Measurements from ENCODE around the gene GABRD. TPM values are rescaled to one million over a fixed set of nuclear protein-coding genes. Genes with fewer than 3 reads are reported as not detected.

GABRD gene
- total RNA-seq, 1 donor from 2014 or later, result not detected

GRCh38 chr1:2076826-2077225 is 57.7 kb downstream of the GABRD start:
- Mint-ChIP-seq H3K9me3 (ENCODE audit: low read depth) (peaks cover 22% of the 10 kb centered on the region), H3K4me1 (ENCODE audit: low read depth) (peaks cover 11% of the 10 kb centered on the region), H3K27ac (ENCODE audit: unreplicated experiment) (no peak overlapping the region), H3K4me3 (ENCODE audit: unreplicated experiment) (no peak overlapping the region), H3K27me3 (ENCODE audit: low read depth) (peaks cover 6% of the 10 kb centered on the region), H3K36me3 (ENCODE audit: low read depth) (peaks cover 16% of the 10 kb centered on the region)
- DNase-seq (ENCODE audit: low spot score), result no peak
- TF ChIP-seq CTCF (IDR thresholded peaks at IDR 0.05), result no peak

- Mint-ChIP-seq H3K36me3 (ENCODE audit: low read depth) (peaks cover 16% of the 10 kb centered on the region), H3K4me3 (ENCODE audit: unreplicated experiment) (no peak overlapping the region), H3K27me3 (ENCODE audit: low read depth) (peaks cover 6% of the 10 kb centered on the region), H3K9me3 (ENCODE audit: low read depth) (peaks cover 22% of the 10 kb centered on the region), H3K4me1 (ENCODE audit: low read depth) (peaks cover 11% of the 10 kb centered on the region), H3K27ac (ENCODE audit: unreplicated experiment) (no peak overlapping the region)
- DNase-seq (ENCODE audit: low spot score), result no peak
- no peak for TF ChIP-seq CTCF (IDR thresholded peaks at IDR 0.05)
Observed at GRCh38 chr1:2078170-2078569, 59.0 kb downstream of the GABRD start.

GRCh38 chr1:2079396-2080085 is 60.4 kb downstream of the GABRD start:
- Mint-ChIP-seq H3K4me3 (ENCODE audit: unreplicated experiment) (no peak overlapping the region), H3K36me3 (ENCODE audit: low read depth) (peaks cover 16% of the 10 kb centered on the region), H3K4me1 (ENCODE audit: low read depth) (no peaks in the 10 kb centered on the region), H3K9me3 (ENCODE audit: low read depth) (peaks cover 22% of the 10 kb centered on the region), H3K27me3 (ENCODE audit: low read depth) (peaks cover 2% of the 10 kb centered on the region), H3K27ac (ENCODE audit: unreplicated experiment) (no peak overlapping the region)
- TF ChIP-seq CTCF (IDR thresholded peaks at IDR 0.05), result no peak
- DNase-seq (ENCODE audit: low spot score), result no peak

- Mint-ChIP-seq H3K4me3 (ENCODE audit: unreplicated experiment) (no peak overlapping the region), H3K9me3 (ENCODE audit: low read depth) (peaks cover 22% of the 10 kb centered on the region), H3K36me3 (ENCODE audit: low read depth) (peaks cover 16% of the 10 kb centered on the region), H3K27ac (ENCODE audit: unreplicated experiment) (no peak overlapping the region), H3K27me3 (ENCODE audit: low read depth) (peaks cover 2% of the 10 kb centered on the region), H3K4me1 (ENCODE audit: low read depth) (no peaks in the 10 kb centered on the region)
- no peak for DNase-seq (ENCODE audit: low spot score)
- no peak for TF ChIP-seq CTCF (IDR thresholded peaks at IDR 0.05)
Observed at GRCh38 chr1:2080140-2080539, 61.0 kb downstream of the GABRD start.

Other genes starting within 250 kb of the GABRD start
- gene NADK, start 240.9 kb upstream of the GABRD start, total RNA-seq, result 66.4 to 75.8 TPM (median 68.1 TPM) in 3 replicates
- 419 to 543 TPM (median 538 TPM) in 3 replicates for gene GNB1, start 128.3 kb upstream of the GABRD start, total RNA-seq
- gene CALML6, start 104.1 kb upstream of the GABRD start, total RNA-seq, result 2.1 to 2.3 TPM (median 2.1 TPM) in 3 replicates
- 0.67 to 0.90 TPM (median 0.68 TPM) in 3 replicates for gene TMEM52, start 100.1 kb upstream of the GABRD start, total RNA-seq
- gene CFAP74, start 15.6 kb upstream of the GABRD start, total RNA-seq, result not detected in 3 replicates
- gene PRKCZ, start 31.1 kb downstream of the GABRD start, total RNA-seq, result 4.8 to 7.8 TPM (median 5.1 TPM) in 3 replicates
- gene FAAP20, start 175.4 kb downstream of the GABRD start, total RNA-seq, result 48.4 to 76.1 TPM (median 69.2 TPM) in 3 replicates
- 112 to 135 TPM (median 116 TPM) in 3 replicates for gene SKI, start 209.0 kb downstream of the GABRD start, total RNA-seq